Measurements from ENCODE around the gene MAST4.

GRCh38 chr5:67192719-67193438 lies 596.7 kb downstream of the MAST4 start:
- no peak for TF ChIP-seq CTCF (IDR thresholded peaks at IDR 0.05; ENCODE audit: low read depth, low read length, poor library complexity, severe bottlenecking)
- no peak for TF ChIP-seq EZH2phosphoT487 (IDR thresholded peaks at IDR 0.05; ENCODE audit: borderline replicate concordance, low read length)

All from DOHH2 (cell line).